Mammary epithelial cell (primary cell): Measurements from ENCODE around the gene ACSM6.

Source experiments
- CTCF ChIP-seq, 2 donors: IDR thresholded peaks in 1 of 2; conservative IDR thresholded peaks in 1 of 2; 2 replicates each; pipeline ENCODE4 v1.5.1; 2011 to 2012; ENCODE audit warnings: inconsistent platforms in 2 of 2, low read length in 2 of 2, mild to moderate bottlenecking in 2 of 2, control low read depth in 1 of 2, low read depth in 1 of 2; ENCODE audit not compliant: insufficient read depth in 1 of 2; ENCODE audit errors: extremely low read depth in 1 of 2
- EZH2 ChIP-seq: IDR thresholded peaks from 2 replicates; pipeline ENCODE4 v1.6.1; 2012; ENCODE audit warnings: low read length, inconsistent platforms, borderline replicate concordance

GRCh38 chr10:95246582-95247051 is 52.6 kb downstream of the ACSM6 start:
- TF ChIP-seq CTCF (conservative IDR thresholded peaks at IDR 0.05 in 1 of 2, IDR thresholded peaks at IDR 0.05 in 1 of 2; ENCODE audit: extremely low read depth in 1 of 2, insufficient read depth in 1 of 2, low read depth in 1 of 2, low read length in 2 of 2) (peak; percentile 71 to 77), EZH2 (no peak)
